GM23338 (cell line): ENCODE data around the gene HNF4A. TPM values are rescaled to one million over a fixed set of nuclear protein-coding genes. Genes with fewer than 3 reads are reported as not detected.

Experiments
- ATAC-seq: fragments of 200-7000 bp; cut with Tn5 transposase; 3 replicates; pipeline ENCODE4 v1.9.1; 2020
- DNase-seq: peaks from one replicate; pipeline ENCODE4 v3.0.0-alpha.2; 2015; ENCODE audit warnings: low spot score
- H2AFZ ChIP-seq: fragments of 200-600 bp; sonication (generic); 2 replicates; pipeline ENCODE4 v1.8.0; 2016; ENCODE audit warnings: antibody characterized with exemption, mild to moderate bottlenecking, moderate library complexity
- H3F3A ChIP-seq: fragments of 200-600 bp; sonication (generic); replicated peaks from 2 replicates; pipeline ENCODE4 v1.8.0; 2017; ENCODE audit warnings: antibody characterized with exemption, mixed run types, low read depth
- H3K27ac ChIP-seq: fragments of 200-600 bp; sonication (generic); 2 replicates; pipeline ENCODE4 v1.6.1; 2016; ENCODE audit warnings: low read depth
- H3K27me3 ChIP-seq: fragments of 200-600 bp; sonication (generic); 2 replicates; pipeline ENCODE4 v1.8.0; 2016; ENCODE audit warnings: mild to moderate bottlenecking, mixed run types, moderate library complexity; ENCODE audit not compliant: insufficient read depth
- H3K36me3 ChIP-seq: fragments of 200-600 bp; sonication (generic); 2 replicates; pipeline ENCODE4 v1.8.0; 2016; ENCODE audit warnings: mild to moderate bottlenecking; ENCODE audit not compliant: insufficient read depth
- H3K4me1 ChIP-seq: fragments of 200-600 bp; sonication (generic); 2 replicates; pipeline ENCODE4 v1.8.0; 2016; ENCODE audit warnings: mild to moderate bottlenecking, moderate library complexity; ENCODE audit not compliant: insufficient read depth
- H3K4me2 ChIP-seq: fragments of 200-600 bp; sonication (generic); 2 replicates; pipeline ENCODE4 v1.7.1; 2017; ENCODE audit warnings: mixed run types
- H3K4me3 ChIP-seq: fragments of 200-600 bp; sonication (generic); 2 replicates; pipeline ENCODE4 v1.6.1; 2016; ENCODE audit warnings: mixed run types
- H3K79me2 ChIP-seq: fragments of 200-600 bp; sonication (generic); replicated peaks from 2 replicates; pipeline ENCODE4 v1.8.0; 2017; ENCODE audit warnings: mild to moderate bottlenecking; ENCODE audit not compliant: insufficient read depth
- H3K9me2 ChIP-seq: fragments of 200-600 bp; sonication (generic); 2 replicates; pipeline ENCODE4 v1.8.0; 2017; ENCODE audit not compliant: insufficient read depth
- H4K20me1 ChIP-seq: fragments of 200-600 bp; sonication (generic); replicated peaks from 2 replicates; pipeline ENCODE4 v1.8.0; 2017; ENCODE audit warnings: mild to moderate bottlenecking; ENCODE audit not compliant: insufficient read depth
- H3K27ac Mint-ChIP-seq: 2 replicates; pipeline ENCODE4 v1.8.0; 2020; ENCODE audit warnings: inconsistent platforms, mild to moderate bottlenecking, moderate library complexity, mixed read lengths
- H3K27me3 Mint-ChIP-seq: 3 replicates; pipeline ENCODE4 v1.8.0; 2022; ENCODE audit warnings: low read depth, mild to moderate bottlenecking, moderate library complexity, mixed read lengths, inconsistent platforms; ENCODE audit not compliant: insufficient read depth, poor library complexity
- H3K36me3 Mint-ChIP-seq: 3 replicates; pipeline ENCODE4 v1.8.0; 2021; ENCODE audit warnings: low read depth, mild to moderate bottlenecking, inconsistent platforms, moderate library complexity, mixed read lengths
- H3K4me1 Mint-ChIP-seq: 3 replicates; pipeline ENCODE4 v1.8.0; 2020; ENCODE audit warnings: mild to moderate bottlenecking, inconsistent platforms, mixed read lengths
- H3K4me3 Mint-ChIP-seq: 3 replicates; pipeline ENCODE4 v1.8.0; 2021; ENCODE audit warnings: moderate library complexity, mild to moderate bottlenecking, inconsistent platforms, mixed read lengths
- H3K9me3 Mint-ChIP-seq: 3 replicates; pipeline ENCODE4 v1.8.0; 2020; ENCODE audit warnings: moderate library complexity, mild to moderate bottlenecking, inconsistent platforms, mixed read lengths
- EZH2 ChIP-seq: fragments of 200-600 bp; sonication (generic); IDR thresholded peaks from one replicate; pipeline ENCODE4 v1.8.0; 2017; ENCODE audit warnings: antibody characterized with exemption, mild to moderate bottlenecking, low read depth; ENCODE audit not compliant: unreplicated experiment
- JUNB ChIP-seq: IDR thresholded peaks from one replicate; pipeline ENCODE4 v1.6.1; 2016; ENCODE audit warnings: antibody characterized with exemption; ENCODE audit not compliant: unreplicated experiment
- POLR2AphosphoS5 ChIP-seq: IDR thresholded peaks from 2 replicates; pipeline ENCODE4 v1.6.1; 2016; ENCODE audit warnings: antibody characterized with exemption, low read depth
- ZNF331 ChIP-seq: fragments of 250-450 bp; sonication (Bioruptor Pico); IDR thresholded peaks from 2 replicates; pipeline ENCODE4 v1.5.0; 2020; ENCODE audit warnings: low read depth, mild to moderate bottlenecking, moderate library complexity
- polyA plus RNA-seq: library from polyadenylated mRNA; unstranded; fragments of >200 nt; fragmentation: Nextera tagmentation; extraction: Ambion mirVana; gene quantifications from 2 replicates; pipeline ENCODE4 v1.2.1, GENCODE V29; 2016
- total RNA-seq: library from RNA; depleted of rRNA; stranded (reverse); fragments of >200 nt; shearing (Covaris generic); gene quantifications from 2 replicates; pipeline ENCODE4 v1.2.3, GENCODE V29; 2014
- TF ChIP-seq, protein P1 (sequence below): IDR thresholded peaks from one replicate; pipeline ENCODE4 v1.6.1; 2018; ENCODE audit warnings: antibody characterized with exemption; ENCODE audit not compliant: unreplicated experiment
- TF ChIP-seq, protein P2 (sequence below): fragments of 250-450 bp; sonication (Bioruptor Pico); IDR thresholded peaks from 2 replicates; pipeline ENCODE4 v1.5.0; 2020; ENCODE audit warnings: mild to moderate bottlenecking, moderate library complexity

HNF4A gene
- total and polyA plus RNA-seq, 2 experiments from 2014 or later, result not detected

DNA sequence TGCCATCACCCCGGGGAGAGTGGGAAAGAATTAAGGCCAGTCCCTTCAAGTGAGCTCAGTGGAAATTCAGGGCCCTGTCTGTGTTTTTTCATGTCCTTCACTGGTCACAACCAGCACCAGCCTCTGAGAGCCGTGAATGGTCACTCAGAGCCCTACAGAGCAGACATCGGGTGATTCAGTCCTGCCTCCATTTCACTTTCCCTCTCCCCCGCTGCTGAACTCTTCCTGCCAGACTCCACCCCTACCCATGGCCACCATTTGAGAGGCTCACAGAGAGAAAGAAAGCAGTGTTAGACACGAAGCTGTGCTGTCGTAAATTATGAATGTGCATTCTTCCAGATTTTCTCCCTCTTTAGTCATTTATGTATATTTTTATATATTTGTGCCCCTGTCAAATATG lies 13.3 kb upstream of the HNF4A start (continued):
- TF ChIP-seq, protein P1, sequence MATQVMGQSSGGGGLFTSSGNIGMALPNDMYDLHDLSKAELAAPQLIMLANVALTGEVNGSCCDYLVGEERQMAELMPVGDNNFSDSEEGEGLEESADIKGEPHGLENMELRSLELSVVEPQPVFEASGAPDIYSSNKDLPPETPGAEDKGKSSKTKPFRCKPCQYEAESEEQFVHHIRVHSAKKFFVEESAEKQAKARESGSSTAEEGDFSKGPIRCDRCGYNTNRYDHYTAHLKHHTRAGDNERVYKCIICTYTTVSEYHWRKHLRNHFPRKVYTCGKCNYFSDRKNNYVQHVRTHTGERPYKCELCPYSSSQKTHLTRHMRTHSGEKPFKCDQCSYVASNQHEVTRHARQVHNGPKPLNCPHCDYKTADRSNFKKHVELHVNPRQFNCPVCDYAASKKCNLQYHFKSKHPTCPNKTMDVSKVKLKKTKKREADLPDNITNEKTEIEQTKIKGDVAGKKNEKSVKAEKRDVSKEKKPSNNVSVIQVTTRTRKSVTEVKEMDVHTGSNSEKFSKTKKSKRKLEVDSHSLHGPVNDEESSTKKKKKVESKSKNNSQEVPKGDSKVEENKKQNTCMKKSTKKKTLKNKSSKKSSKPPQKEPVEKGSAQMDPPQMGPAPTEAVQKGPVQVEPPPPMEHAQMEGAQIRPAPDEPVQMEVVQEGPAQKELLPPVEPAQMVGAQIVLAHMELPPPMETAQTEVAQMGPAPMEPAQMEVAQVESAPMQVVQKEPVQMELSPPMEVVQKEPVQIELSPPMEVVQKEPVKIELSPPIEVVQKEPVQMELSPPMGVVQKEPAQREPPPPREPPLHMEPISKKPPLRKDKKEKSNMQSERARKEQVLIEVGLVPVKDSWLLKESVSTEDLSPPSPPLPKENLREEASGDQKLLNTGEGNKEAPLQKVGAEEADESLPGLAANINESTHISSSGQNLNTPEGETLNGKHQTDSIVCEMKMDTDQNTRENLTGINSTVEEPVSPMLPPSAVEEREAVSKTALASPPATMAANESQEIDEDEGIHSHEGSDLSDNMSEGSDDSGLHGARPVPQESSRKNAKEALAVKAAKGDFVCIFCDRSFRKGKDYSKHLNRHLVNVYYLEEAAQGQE, result no peak
- TF ChIP-seq, protein P2, sequence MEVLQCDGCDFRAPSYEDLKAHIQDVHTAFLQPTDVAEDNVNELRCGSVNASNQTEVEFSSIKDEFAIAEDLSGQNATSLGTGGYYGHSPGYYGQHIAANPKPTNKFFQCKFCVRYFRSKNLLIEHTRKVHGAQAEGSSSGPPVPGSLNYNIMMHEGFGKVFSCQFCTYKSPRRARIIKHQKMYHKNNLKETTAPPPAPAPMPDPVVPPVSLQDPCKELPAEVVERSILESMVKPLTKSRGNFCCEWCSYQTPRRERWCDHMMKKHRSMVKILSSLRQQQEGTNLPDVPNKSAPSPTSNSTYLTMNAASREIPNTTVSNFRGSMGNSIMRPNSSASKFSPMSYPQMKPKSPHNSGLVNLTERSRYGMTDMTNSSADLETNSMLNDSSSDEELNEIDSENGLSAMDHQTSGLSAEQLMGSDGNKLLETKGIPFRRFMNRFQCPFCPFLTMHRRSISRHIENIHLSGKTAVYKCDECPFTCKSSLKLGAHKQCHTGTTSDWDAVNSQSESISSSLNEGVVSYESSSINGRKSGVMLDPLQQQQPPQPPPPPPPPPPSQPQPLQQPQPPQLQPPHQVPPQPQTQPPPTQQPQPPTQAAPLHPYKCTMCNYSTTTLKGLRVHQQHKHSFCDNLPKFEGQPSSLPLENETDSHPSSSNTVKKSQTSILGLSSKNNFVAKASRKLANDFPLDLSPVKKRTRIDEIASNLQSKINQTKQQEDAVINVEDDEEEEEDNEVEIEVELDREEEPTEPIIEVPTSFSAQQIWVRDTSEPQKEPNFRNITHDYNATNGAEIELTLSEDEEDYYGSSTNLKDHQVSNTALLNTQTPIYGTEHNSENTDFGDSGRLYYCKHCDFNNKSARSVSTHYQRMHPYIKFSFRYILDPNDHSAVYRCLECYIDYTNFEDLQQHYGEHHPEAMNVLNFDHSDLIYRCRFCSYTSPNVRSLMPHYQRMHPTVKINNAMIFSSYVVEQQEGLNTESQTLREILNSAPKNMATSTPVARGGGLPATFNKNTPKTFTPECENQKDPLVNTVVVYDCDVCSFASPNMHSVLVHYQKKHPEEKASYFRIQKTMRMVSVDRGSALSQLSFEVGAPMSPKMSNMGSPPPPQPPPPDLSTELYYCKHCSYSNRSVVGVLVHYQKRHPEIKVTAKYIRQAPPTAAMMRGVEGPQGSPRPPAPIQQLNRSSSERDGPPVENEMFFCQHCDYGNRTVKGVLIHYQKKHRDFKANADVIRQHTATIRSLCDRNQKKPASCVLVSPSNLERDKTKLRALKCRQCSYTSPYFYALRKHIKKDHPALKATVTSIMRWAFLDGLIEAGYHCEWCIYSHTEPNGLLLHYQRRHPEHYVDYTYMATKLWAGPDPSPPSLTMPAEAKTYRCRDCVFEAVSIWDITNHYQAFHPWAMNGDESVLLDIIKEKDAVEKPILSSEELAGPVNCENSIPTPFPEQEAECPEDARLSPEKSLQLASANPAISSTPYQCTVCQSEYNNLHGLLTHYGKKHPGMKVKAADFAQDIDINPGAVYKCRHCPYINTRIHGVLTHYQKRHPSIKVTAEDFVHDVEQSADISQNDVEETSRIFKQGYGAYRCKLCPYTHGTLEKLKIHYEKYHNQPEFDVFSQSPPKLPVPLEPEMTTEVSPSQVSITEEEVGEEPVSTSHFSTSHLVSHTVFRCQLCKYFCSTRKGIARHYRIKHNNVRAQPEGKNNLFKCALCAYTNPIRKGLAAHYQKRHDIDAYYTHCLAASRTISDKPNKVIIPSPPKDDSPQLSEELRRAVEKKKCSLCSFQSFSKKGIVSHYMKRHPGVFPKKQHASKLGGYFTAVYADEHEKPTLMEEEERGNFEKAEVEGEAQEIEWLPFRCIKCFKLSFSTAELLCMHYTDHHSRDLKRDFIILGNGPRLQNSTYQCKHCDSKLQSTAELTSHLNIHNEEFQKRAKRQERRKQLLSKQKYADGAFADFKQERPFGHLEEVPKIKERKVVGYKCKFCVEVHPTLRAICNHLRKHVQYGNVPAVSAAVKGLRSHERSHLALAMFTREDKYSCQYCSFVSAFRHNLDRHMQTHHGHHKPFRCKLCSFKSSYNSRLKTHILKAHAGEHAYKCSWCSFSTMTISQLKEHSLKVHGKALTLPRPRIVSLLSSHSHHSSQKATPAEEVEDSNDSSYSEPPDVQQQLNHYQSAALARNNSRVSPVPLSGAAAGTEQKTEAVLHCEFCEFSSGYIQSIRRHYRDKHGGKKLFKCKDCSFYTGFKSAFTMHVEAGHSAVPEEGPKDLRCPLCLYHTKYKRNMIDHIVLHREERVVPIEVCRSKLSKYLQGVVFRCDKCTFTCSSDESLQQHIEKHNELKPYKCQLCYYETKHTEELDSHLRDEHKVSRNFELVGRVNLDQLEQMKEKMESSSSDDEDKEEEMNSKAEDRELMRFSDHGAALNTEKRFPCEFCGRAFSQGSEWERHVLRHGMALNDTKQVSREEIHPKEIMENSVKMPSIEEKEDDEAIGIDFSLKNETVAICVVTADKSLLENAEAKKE (CRISPR knock-in tag), result no peak
- TF ChIP-seq ZNF331 (CRISPR knock-in tag), result no peak
- TF ChIP-seq EZH2, result no peak

- Histone ChIP-seq H3F3A (no peaks in the 10 kb centered on the region), H3K27me3 (no peaks in the 10 kb centered on the region), H2AFZ (peak overlapping the region; percentile 72), H3K27ac (no peak overlapping the region), H4K20me1 (no peaks in the 10 kb centered on the region), H3K4me3 (no peak overlapping the region), H3K9me2 (no peaks in the 10 kb centered on the region), H3K4me1 (no peaks in the 10 kb centered on the region), H3K79me2 (no peaks in the 10 kb centered on the region), H3K36me3 (no peaks in the 10 kb centered on the region), H3K4me2 (no peak overlapping the region)
- no peak overlapping the region for H3K27ac Mint-ChIP-seq
- H3K4me1 Mint-ChIP-seq, result peaks cover 5% of the 10 kb centered on the region; the same call in 2 of the 3 replicates
- ATAC-seq (no peak), DNase-seq (no peak)
- no peaks in the 10 kb centered on the region for H3K36me3 Mint-ChIP-seq
- H3K9me3 Mint-ChIP-seq, result no peaks in the 10 kb centered on the region
- no peak overlapping the region for H3K4me3 Mint-ChIP-seq
- H3K27me3 Mint-ChIP-seq, result no peaks in the 10 kb centered on the region
- TF ChIP-seq EZH2, result no peak
- TF ChIP-seq, protein P2 (CRISPR knock-in tag), result no peak
- no peak for TF ChIP-seq POLR2AphosphoS5
- no peak for TF ChIP-seq JUNB
These were observed 12.3 kb upstream of the HNF4A start for GRCh38 chr20:44343162-44343675.
